ENCODE measurements around the gene UPF1.

Gene UPF1

GRCh38 chr19:18788529-18789421 is 43.0 kb upstream of the UPF1 start:
- no peak overlapping the region for H3K4me3 ChIP-seq (ENCODE audit: low read length)
- TF ChIP-seq CTCF (conservative IDR thresholded peaks at IDR 0.05; ENCODE audit: low read length), result no peak
- DNase-seq (ENCODE audit: low read depth), result no peak

DNA sequence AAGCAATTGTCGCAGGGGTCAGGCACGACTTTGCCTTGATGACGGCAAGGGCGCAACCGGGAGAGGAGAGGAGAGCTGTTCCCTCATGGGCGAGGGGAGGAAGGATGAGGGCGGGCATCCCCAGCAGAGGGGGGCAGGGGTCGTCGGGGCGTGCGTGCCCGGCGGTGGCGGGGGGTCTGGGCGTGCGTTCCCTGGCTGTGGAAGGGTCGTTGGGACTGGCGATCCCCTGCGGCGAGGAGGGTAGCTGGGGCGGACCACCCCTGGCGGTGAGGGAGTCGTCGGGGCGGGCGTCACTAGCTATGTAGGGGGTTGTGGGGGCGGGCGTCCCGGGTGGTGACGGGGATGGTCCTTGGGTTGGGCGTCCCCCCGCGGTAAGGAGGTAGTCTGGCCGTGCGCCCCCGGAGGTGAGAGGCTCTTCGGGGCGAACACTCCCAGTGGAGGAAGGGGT is 42.3 kb upstream of the UPF1 start:
- no peak for DNase-seq (ENCODE audit: low read depth)
- no peak for TF ChIP-seq CTCF (conservative IDR thresholded peaks at IDR 0.05; ENCODE audit: low read length)
- H3K4me3 ChIP-seq (ENCODE audit: low read length), result peak overlapping the region; percentile 22; the same call in 1 of the 2 replicates

DNA sequence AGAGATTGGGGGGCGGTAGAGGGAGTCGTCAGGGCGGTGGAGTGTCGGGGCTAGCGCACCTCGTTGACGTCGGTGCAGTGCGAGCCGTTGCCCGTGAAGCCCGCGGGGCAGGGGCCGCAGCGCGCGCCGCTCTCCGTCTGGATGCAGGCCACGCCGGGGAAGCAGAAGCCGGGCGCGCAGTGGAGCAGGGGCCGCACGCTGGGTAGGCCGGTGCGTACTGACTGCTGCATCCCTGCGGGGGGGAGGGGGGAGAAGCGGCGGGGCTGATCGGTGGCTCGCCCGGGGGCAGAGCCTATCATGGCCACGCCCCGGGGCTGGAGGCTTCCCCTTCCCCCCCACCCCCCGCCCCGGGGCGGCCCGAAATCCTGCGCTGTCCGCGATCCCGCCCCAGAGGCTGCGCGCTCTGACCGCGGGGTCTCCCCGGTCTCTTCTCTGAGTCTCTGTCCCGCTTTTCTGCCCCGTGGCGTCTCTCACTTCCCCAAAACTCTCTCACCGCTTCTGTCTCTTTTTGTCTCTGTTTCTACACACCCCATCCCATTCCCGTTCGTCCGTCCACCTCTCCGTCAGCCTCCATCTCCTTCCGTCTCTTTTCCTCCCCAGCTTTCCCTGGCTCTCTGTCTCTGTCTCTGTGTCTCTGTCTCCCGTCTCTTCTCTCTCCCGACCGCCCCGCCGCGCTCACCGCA is 41.7 kb upstream of the UPF1 start:
- no peak for DNase-seq (ENCODE audit: low read depth)
- peak overlapping the region; percentile 50 for H3K4me3 ChIP-seq (ENCODE audit: low read length)
- TF ChIP-seq CTCF (conservative IDR thresholded peaks at IDR 0.05; ENCODE audit: low read length), result no peak

DNA sequence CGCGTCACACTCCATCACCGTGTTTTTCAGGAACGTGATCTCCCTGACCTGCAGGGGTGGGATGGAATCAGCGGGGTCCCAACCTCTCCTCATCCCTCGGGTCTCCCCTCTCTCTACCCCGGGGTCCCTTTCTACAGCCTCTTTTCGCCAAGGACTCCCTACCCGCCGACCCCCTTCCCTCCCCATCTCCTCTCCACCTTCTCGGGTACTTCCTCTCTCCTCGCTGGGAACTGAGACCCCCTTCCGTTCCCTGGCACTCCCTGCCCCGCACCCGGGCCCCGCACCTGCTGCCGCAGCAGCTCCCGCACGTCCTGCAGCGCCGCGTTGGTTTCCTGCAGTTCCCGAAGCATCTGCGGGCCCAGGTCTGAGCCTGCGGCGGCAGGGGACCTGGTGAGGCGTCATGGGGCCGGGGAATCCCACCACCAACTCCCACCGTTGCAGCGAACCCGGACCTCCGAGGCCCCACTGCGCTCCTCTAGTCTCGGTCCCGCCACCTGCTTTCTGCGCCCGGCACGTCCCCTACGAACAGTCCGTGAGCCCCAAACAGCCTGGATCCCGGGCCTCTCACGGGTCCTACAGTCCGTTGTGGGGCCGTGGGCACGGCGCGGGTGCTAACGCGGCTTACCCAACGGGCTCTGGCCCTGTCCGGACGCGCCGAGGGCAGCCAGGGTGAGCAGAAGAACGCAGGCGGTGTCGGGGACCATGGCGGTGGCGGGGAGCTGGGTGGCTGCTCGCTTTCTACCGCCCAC is 41.0 kb upstream of the UPF1 start, which contains the start of gene COMP:
COMP (minus strand) TSS at position 740 of the 749 bp plus-strand sequence; CDS start at position 704, 36 bp downstream.
- TF ChIP-seq CTCF (conservative IDR thresholded peaks at IDR 0.05; ENCODE audit: low read length), result no peak
- H3K4me3 ChIP-seq (ENCODE audit: low read length), result peak within 1 kb of the TSS; percentile 50
- no peak for DNase-seq (ENCODE audit: low read depth)

- no peak for TF ChIP-seq CTCF (conservative IDR thresholded peaks at IDR 0.05; ENCODE audit: low read length)
- DNase-seq (ENCODE audit: low read depth), result no peak
- H3K4me3 ChIP-seq (ENCODE audit: low read length), result no peak overlapping the region
These were observed 40.5 kb upstream of the UPF1 start for GRCh38 chr19:18791315-18791678.

DNA sequence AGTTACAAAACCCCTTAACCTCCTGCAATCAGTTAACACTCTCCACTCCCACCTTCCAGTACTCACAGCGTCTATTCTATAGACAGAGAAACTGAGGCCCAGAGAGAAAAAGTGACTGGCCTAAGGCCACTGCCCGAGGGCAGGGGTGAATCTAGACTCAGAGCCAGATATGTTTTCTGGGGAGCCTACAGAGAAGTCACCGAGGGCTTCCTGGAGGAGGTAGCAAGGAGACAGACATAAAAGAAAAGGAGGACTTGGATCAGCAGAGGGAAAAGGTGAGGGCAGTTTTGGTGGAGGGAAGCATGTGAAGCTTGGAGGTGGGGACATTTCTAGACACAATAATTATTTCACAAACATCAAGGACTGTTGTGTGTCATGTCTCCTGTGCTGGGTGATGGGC is 39.1 kb upstream of the UPF1 start:
- no peak for TF ChIP-seq CTCF (conservative IDR thresholded peaks at IDR 0.05; ENCODE audit: low read length)
- no peak for DNase-seq (ENCODE audit: low read depth)
- H3K4me3 ChIP-seq (ENCODE audit: low read length), result no peak overlapping the region
